AG04449 (cell line): ENCODE measurements around the gene TENM3.

Experiments
- CTCF ChIA-PET: fragments of 350-600 bp; formaldehyde crosslinking; extraction: SDS; loops from one replicate; lab custom pipeline; 2021; ENCODE audit warnings: antibody characterized with exemption; lab: Yijun Ruan, JAX
- POLR2A ChIA-PET: fragments of 400-600, 350-600 bp; formaldehyde crosslinking; extraction: SDS; loops from one replicate; lab custom pipeline; 2020; ENCODE audit warnings: antibody characterized with exemption, inconsistent platforms; lab: Yijun Ruan, JAX
- DNase-seq: peaks from one replicate; pipeline ENCODE4 v3.0.0-alpha.2; 2010; ENCODE audit warnings: low read depth, low spot score
- H3K4me3 ChIP-seq: 2 replicates; pipeline ENCODE4 v1.5.1; 2011; ENCODE audit warnings: low read depth, mild to moderate bottlenecking, control low read depth, low read length
- CTCF ChIP-seq: IDR thresholded peaks from one replicate; pipeline ENCODE4 v1.5.1; 2011; ENCODE audit warnings: mild to moderate bottlenecking, moderate library complexity, low read length, control low read depth, inconsistent platforms; ENCODE audit not compliant: insufficient read depth; ENCODE audit errors: missing control alignments

TENM3 gene

GRCh38 chr4:182697094-182697493, 453.9 kb downstream of the TENM3 start:
- no peak for DNase-seq
- ChIA-PET POLR2A (no interaction called here), CTCF (no interaction called here)
- H3K4me3 ChIP-seq = no peak overlapping the region
- TF ChIP-seq CTCF = no peak

GRCh38 chr4:182698212-182698611, 455.0 kb downstream of the TENM3 start:
- no peak for DNase-seq
- POLR2A ChIA-PET = no interaction called here
- CTCF ChIA-PET = no interaction called here
- no peak overlapping the region for H3K4me3 ChIP-seq
- no peak for TF ChIP-seq CTCF

- no peak for TF ChIP-seq CTCF
- ChIA-PET CTCF (interaction anchor here (1.8 kb wide), 1 partner anchor 16 kb away, joined by 4 read pairs; no protein-coding TSS in a partner anchor), POLR2A (no interaction called here)
- DNase-seq = no peak
- H3K4me3 ChIP-seq = no peak overlapping the region
These were observed 456.0 kb downstream of the TENM3 start for GRCh38 chr4:182699201-182699600.

- no peak overlapping the region for H3K4me3 ChIP-seq
- no peak for DNase-seq
- POLR2A ChIA-PET = no interaction called here
- CTCF ChIA-PET = interaction anchor here (1.8 kb wide), 1 partner anchor 15 kb away, joined by 4 read pairs; no protein-coding TSS in a partner anchor
- TF ChIP-seq CTCF = no peak
These were observed 456.6 kb downstream of the TENM3 start for GRCh38 chr4:182699795-182700194.

- DNase-seq = no peak
- CTCF ChIA-PET = interaction anchor here (1.8 kb wide), 1 partner anchor 14 kb away, joined by 4 read pairs; no protein-coding TSS in a partner anchor
- no peak for TF ChIP-seq CTCF
- no peak overlapping the region for H3K4me3 ChIP-seq
- POLR2A ChIA-PET = no interaction called here
These were observed 457.4 kb downstream of the TENM3 start for GRCh38 chr4:182700362-182701160.

- ChIA-PET CTCF (no interaction called here), POLR2A (no interaction called here)
- no peak overlapping the region for H3K4me3 ChIP-seq
- DNase-seq = no peak
- no peak for TF ChIP-seq CTCF
These were observed 460.9 kb downstream of the TENM3 start for GRCh38 chr4:182704077-182704476.
